H1 (cell line): ENCODE results near the gene BCO1. TPM values are rescaled to one million over a fixed set of nuclear protein-coding genes. Genes with fewer than 3 reads are reported as not detected.

ENCODE experiments used
- CTBP2 ChIP-seq: IDR thresholded peaks from 2 replicates; pipeline ENCODE4 v1.7.0; 2011; ENCODE audit warnings: borderline replicate concordance, mild to moderate bottlenecking, moderate library complexity, mixed read lengths, low read length; ENCODE audit not compliant: insufficient read depth, insufficient read length
- MAFK ChIP-seq: IDR thresholded peaks from 2 replicates; pipeline ENCODE4 v1.6.1; 2012; ENCODE audit warnings: low read depth, mild to moderate bottlenecking, improper control_type of control experiment, low read length
- polyA plus RNA-seq, 7 experiments: library from polyadenylated mRNA; depleted of rRNA in 3 of 7; stranded (reverse) in 5 of 7; unstranded in 2 of 7; fragments of >200 nt in 5 of 7; fragments of 200-250 nt in 2 of 7; gene quantifications; 1 replicate in 5 of 7; 2 replicates in 1 of 7; 4 replicates in 1 of 7; pipeline versions ENCODE4 v1.2.1 to v1.2.3, GENCODE V29; 2011 to 2013; ENCODE audit warnings: missing spikeins in 2 of 7, mixed read lengths in 2 of 7
- total RNA-seq: library from RNA; stranded (reverse); fragmentation: NEBNext Ultra II Directional; extraction: Animal tissue kit (Norgen Biotek cat#: 25700); gene quantifications from 2 replicates; pipeline ENCODE4 v1.2.1, GENCODE V29; 2021
- TF ChIP-seq, protein P1 (sequence below): fragments of 300-600 bp; sonication (generic); IDR thresholded peaks from 2 replicates; pipeline ENCODE4 v1.7.1; 2012; ENCODE audit warnings: low read length, moderate library complexity, mild to moderate bottlenecking, inconsistent platforms; ENCODE audit not compliant: insufficient replicate concordance

BCO1 gene
- total and polyA plus RNA-seq, 2 of the 8 experiments (the other 6 are each of a cell fraction or from before 2014, with no cell fraction given): 0.21 TPM; not detected in 1

DNA sequence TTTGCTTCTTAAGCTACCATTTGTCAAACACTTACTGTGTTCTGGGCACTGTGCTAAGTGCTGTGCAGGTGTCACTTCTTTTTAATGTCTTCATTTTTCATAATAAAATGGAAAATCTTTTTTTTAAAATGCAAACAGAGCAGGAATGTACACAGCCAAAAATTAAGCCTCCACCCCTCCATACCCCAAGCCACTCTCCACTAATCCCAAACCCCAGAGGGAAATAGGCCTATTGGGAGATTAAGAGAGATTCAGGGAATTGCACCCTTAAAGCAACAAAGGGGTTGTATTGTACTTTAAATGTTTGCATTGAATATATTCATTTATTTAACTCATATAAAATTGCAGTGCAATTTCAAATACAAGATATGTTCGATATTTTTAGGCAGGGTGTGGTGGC is 47.7 kb downstream of the BCO1 start (continued):
- TF ChIP-seq CTBP2: no peak
- TF ChIP-seq, protein P1, sequence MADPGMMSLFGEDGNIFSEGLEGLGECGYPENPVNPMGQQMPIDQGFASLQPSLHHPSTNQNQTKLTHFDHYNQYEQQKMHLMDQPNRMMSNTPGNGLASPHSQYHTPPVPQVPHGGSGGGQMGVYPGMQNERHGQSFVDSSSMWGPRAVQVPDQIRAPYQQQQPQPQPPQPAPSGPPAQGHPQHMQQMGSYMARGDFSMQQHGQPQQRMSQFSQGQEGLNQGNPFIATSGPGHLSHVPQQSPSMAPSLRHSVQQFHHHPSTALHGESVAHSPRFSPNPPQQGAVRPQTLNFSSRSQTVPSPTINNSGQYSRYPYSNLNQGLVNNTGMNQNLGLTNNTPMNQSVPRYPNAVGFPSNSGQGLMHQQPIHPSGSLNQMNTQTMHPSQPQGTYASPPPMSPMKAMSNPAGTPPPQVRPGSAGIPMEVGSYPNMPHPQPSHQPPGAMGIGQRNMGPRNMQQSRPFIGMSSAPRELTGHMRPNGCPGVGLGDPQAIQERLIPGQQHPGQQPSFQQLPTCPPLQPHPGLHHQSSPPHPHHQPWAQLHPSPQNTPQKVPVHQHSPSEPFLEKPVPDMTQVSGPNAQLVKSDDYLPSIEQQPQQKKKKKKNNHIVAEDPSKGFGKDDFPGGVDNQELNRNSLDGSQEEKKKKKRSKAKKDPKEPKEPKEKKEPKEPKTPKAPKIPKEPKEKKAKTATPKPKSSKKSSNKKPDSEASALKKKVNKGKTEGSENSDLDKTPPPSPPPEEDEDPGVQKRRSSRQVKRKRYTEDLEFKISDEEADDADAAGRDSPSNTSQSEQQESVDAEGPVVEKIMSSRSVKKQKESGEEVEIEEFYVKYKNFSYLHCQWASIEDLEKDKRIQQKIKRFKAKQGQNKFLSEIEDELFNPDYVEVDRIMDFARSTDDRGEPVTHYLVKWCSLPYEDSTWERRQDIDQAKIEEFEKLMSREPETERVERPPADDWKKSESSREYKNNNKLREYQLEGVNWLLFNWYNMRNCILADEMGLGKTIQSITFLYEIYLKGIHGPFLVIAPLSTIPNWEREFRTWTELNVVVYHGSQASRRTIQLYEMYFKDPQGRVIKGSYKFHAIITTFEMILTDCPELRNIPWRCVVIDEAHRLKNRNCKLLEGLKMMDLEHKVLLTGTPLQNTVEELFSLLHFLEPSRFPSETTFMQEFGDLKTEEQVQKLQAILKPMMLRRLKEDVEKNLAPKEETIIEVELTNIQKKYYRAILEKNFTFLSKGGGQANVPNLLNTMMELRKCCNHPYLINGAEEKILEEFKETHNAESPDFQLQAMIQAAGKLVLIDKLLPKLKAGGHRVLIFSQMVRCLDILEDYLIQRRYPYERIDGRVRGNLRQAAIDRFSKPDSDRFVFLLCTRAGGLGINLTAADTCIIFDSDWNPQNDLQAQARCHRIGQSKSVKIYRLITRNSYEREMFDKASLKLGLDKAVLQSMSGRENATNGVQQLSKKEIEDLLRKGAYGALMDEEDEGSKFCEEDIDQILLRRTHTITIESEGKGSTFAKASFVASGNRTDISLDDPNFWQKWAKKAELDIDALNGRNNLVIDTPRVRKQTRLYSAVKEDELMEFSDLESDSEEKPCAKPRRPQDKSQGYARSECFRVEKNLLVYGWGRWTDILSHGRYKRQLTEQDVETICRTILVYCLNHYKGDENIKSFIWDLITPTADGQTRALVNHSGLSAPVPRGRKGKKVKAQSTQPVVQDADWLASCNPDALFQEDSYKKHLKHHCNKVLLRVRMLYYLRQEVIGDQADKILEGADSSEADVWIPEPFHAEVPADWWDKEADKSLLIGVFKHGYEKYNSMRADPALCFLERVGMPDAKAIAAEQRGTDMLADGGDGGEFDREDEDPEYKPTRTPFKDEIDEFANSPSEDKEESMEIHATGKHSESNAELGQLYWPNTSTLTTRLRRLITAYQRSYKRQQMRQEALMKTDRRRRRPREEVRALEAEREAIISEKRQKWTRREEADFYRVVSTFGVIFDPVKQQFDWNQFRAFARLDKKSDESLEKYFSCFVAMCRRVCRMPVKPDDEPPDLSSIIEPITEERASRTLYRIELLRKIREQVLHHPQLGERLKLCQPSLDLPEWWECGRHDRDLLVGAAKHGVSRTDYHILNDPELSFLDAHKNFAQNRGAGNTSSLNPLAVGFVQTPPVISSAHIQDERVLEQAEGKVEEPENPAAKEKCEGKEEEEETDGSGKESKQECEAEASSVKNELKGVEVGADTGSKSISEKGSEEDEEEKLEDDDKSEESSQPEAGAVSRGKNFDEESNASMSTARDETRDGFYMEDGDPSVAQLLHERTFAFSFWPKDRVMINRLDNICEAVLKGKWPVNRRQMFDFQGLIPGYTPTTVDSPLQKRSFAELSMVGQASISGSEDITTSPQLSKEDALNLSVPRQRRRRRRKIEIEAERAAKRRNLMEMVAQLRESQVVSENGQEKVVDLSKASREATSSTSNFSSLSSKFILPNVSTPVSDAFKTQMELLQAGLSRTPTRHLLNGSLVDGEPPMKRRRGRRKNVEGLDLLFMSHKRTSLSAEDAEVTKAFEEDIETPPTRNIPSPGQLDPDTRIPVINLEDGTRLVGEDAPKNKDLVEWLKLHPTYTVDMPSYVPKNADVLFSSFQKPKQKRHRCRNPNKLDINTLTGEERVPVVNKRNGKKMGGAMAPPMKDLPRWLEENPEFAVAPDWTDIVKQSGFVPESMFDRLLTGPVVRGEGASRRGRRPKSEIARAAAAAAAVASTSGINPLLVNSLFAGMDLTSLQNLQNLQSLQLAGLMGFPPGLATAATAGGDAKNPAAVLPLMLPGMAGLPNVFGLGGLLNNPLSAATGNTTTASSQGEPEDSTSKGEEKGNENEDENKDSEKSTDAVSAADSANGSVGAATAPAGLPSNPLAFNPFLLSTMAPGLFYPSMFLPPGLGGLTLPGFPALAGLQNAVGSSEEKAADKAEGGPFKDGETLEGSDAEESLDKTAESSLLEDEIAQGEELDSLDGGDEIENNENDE: no peak
- TF ChIP-seq MAFK: no peak
